Stimulated activated CD4-positive, alpha-beta T cell treated with anti-CD3 and anti-CD28 coated beads, Interleukin-15, amount 100 ng/mL, for 24 hours (primary cell): Measurements from ENCODE around the gene AKIRIN1.
"Not testable (repeated sequence)": the region's sequence is repeated elsewhere in the genome, so short reads cannot be mapped to it uniquely, and the experiment has no call there.

Source experiments
- DNase-seq: peaks from one replicate; pipeline ENCODE4 v3.0.0-alpha.2; 2020

AKIRIN1 gene

GRCh38 chr1:38997034-38997900, 6.2 kb downstream of the AKIRIN1 start:
- DNase-seq = no peak

GRCh38 chr1:38997901-38998190, 6.8 kb downstream of the AKIRIN1 start:
- DNase-seq = no peak

DNA sequence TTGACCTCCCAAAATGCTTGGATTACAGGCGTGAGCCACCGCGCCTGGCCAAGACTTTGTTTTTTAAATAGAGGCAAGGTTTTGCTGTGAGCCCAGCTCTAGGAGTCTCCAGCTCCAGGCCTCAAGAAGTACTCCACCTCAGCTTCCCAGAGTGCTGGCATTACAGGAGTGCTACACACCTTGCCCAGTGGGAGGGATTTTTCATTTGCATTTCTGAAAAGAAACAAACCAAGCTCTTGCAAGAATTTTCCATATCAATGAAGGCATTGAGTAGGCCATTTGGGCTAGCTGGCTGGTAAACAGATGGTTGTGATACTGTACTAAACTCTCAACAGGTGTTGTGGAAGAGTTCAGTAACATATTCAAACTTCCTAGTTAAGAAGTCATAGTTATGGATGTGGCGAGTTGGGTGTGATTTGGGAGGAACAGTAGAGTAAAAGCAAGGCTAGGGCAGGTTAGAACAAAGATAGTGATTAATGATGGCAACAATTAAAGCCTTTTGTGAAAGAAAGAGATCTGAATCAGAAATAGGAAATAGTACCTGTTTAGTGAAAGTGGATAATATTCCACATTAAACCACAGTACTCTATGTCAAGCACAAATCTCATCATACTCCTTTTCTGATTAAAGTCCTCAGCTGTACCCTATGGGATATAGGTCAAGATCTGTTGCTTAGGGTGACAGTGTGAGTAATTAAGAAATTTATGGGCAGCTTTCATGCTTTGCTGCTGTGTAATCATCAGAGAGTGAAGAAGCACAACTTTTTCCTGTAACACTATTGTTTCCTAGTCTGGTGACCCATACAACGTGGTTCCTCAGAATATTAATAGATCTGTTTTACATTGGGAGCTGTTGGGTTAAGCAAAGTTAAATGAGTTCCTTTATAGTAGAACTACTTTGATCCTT, 10.7 kb downstream of the AKIRIN1 start:
- DNase-seq = no peak

DNA sequence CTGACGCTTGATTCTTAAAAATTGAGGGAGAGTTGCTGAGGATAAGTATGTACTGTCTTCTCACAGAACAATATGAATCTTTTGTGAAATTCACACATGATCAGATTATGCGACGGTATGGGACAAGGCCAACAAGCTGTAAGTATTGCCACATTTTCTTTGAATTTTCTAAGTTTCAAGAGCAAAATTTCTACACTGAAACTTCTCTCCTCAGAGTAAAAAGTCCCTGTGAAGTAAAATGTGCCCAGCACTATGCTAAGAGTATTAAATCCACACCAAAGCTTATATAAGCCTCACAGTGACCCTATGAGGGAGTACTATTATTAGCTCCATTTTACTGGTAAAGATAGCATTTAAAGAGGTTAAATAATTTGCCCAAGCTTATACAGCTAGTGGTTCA, 12.2 kb downstream of the AKIRIN1 start:
- no peak for DNase-seq

DNA sequence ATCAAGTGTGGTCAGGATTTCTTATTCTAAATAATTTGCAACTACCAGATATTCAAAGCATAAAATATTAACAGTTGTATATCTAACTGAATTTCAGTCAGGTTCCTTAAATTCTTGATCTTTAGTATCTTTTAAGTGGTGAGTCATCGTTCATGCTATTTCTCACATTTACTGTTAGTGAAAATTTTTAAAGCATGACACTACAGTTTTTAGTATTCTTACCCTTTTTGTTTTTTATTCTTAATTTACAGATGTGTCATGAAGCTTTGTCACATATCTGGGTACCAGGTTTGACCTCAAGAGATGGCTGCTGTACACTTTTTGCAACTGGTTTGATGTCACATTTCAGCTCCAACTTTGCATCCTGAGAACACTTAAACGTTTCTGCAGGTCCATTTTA, 12.7 kb downstream of the AKIRIN1 start:
- no peak for DNase-seq

DNA sequence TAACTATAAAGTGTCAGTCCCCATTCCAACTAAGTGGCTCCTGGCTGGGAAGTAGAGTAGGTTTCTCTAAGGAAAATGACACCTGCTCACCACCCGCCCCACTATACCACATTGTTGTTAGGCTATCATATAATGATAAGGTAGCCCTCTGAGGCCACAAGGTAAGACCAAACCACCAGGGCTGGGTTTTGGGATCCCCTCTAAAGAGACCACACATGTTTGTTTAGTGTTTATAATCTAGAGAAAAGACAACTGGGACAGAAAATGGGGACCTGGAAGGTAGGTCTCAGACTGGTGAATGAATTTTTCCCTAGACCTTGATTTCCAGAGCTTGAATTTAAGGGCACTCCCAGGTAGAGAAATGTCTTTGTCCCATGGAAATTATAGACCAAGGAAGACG, 15.2 kb downstream of the AKIRIN1 start:
- DNase-seq = no peak

DNA sequence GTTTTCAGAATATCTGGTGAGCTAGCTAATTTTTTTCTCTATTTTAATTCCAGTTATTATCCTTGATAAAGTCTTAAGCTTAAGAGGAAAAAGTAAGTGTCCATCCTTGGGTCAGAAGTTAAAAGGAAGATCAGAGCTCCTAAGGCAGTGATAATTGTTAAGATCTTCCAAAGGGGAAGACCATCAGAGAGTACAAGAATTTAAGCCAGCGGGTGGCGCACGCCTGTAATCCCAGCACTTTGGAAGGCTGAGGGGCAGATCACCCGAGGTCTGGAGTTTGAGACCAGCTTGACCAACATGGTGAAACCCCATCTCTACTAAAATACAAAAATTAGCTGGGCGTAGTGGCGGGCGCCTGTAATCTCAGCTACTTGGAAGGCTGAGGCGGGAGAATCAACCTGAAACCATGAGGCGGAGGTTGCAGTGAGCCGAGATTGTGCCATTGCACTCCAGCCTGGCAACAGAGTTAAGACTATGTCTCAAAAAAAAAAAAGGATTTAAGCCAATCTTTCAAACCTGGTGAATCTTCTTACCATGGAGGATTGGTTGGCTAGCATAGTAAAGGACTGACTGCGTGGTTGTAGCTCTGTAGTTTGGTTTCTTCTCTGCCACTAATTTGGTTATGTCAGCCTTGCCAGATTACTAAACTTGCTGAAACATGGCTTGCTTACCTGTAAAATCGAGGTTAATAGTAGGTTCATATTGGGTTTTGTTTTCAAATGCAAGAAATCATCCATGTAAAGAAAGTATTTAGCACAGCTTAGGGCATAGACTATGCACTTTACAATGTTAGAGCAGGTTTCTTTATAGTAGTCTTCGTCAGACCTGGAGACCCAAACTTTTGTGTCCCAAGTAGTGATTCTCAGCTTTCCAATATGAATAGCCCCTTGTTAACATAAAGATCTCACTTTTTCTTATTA, 15.9 kb downstream of the AKIRIN1 start:
- DNase-seq = no peak

- not testable (repeated sequence) for DNase-seq
Measured at GRCh38 chr1:39014956-39015355, 23.9 kb downstream of the AKIRIN1 start.

GRCh38 chr1:39016604-39017171, 25.6 kb downstream of the AKIRIN1 start:
- no peak for DNase-seq

- no peak for DNase-seq
Measured at GRCh38 chr1:39017266-39017665, 26.2 kb downstream of the AKIRIN1 start.

DNA sequence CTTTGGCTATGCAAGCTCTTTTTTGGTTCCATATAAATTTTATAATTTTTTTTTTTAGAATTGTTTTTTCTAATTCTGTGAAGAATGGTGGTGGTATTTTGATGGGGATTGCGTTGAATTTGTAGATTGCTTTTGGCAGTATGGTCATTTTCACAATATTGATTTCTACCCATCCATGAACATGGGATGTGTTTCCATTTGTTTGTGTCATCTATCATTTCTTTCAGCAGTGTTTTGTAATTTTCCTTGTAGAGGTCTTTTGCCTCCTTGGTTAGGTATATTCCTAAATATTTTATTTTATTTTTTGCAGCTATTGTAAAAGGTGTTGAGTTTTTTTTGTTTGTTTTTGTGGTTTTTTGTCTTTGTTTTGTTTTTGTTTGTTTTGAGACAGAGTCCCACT, 29.4 kb downstream of the AKIRIN1 start:
- DNase-seq = not testable (repeated sequence)

DNA sequence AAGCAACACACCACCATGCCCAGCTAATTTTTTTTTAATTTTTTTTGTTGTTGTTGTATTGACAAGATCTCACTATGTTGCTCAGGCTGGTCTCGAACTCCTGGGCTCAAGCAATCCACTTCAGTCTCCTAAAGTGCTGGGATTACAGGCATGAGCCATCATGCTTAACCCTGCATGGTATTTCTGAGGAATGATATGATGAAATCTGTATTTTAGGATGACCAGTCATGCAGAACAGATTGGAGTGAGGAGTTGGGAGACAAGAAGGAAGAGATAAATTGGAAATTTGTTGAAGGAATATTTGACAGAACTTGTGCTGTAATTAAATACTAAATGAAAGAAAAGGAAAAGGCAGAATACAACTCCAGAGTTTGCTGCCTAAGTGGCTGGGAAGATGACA, 30.4 kb downstream of the AKIRIN1 start:
- DNase-seq = no peak

- no peak for DNase-seq
Measured at GRCh38 chr1:39023140-39023539, 32.1 kb downstream of the AKIRIN1 start.

- DNase-seq = peak; percentile 90
Measured at GRCh38 chr1:39026051-39026865, 35.2 kb downstream of the AKIRIN1 start, which contains the start of gene NDUFS5. NDUFS5 (plus strand) TSS chr1:39026350; CDS start chr1:39028725, 2,375 bp downstream.

DNA sequence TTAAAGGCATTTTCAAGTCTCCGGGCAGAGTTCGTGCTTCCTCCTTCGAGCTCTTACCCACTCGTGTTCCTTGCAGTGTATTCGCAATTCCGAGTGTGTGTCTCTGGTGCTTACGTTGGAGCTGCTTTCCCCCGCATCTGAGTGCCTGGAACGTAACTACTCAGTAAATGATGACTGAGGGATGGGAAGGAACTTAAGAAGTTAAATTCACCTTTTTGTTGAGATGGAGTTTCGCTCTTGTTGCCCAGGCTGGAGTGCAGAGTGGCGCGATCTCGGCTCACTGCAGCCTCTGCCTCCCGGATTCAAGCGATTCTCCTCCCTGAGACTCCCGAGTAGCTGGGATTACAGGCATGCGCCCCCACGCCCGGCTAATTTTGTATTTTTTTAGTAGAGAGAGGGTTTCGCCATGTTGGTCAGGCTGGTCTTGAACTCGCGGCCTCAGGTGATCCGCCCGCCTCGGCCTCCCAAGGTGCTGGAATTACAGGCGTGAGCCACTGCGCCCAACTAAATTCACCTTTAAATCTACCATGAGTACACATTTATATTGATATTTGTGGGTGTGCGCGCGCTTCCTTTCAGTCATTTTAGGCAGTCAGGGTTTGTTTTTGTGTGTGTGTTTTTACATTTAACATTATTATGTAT, 35.9 kb downstream of the AKIRIN1 start:
- DNase-seq = no peak

DNA sequence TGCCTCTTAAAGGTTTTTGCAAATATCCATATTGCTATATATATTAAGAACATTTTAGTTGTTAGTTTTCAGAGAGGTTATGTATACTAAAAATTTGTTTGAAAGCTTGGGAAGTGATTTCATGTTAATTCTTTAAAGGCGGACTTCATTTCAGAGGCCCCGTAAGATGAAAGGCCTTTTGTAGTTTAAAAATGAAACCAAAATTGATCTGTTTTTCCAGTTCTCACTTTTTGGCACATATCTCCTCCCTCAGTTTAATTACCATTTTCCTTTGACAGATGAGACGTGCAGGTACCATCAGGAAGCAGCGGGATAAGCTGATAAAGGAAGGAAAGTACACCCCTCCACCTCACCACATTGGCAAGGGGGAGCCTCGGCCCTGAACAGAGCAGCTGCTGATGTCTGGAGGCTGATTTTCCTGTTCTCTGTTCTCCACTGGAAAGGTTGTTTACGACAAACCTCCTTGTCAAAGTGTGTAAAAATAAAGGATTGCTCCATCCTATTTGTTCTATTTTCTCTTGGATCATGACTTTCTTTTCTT, 43.1 kb downstream of the AKIRIN1 start:
- DNase-seq = no peak

DNA sequence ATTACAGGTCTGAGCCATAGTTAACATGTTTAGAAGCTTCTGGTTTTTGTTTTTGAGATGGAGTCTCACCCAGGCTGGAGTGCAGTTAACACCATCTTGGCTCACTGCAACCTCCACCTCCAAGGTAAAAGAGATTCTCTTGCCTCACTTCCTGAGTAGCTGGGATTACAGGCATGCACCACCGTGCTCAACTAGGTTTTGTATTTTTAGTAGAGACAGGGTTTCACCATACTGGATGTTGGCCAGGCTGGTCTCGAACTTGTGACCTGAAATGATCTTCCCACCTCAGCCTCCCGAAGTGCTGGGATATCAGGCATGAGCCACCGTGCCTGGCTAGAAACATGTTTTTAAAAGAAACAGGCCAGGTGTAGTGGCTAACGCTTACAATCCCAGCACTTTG, 45.6 kb downstream of the AKIRIN1 start:
- no peak for DNase-seq

- no peak for DNase-seq
Measured at GRCh38 chr1:39043513-39043912, 52.4 kb downstream of the AKIRIN1 start.

GRCh38 chr1:39044762-39045161, 53.7 kb downstream of the AKIRIN1 start:
- no peak for DNase-seq

DNA sequence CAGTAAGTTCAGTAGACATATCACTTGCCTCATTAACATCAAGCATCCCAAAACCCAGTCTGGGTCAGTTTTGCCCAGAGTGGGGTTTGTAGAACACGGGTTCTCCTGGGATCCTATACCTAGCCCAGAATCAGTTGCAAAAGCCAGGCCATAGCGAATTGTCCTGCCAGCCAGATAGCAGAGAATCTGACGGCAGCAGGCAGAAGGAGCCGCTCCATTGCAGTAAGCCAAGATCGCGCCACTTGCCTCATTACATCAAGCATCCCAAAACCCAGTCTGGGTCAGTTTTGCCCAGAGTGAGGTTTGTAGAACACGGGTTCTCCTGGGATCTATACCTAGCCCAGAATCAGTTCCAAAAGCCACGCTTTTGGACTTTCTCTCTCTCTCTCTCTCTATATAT, 54.2 kb downstream of the AKIRIN1 start:
- no peak for DNase-seq
